GM12891 (cell line): Measurements from ENCODE around the gene SPDYE2B.
"Not testable (repeated sequence)": the region's sequence is repeated elsewhere in the genome, so short reads cannot be mapped to it uniquely, and the experiment has no call there.

ENCODE experiments used
- PAX5 ChIP-seq: IDR thresholded peaks from 2 replicates; pipeline ENCODE4 v1.6.1; 2011; ENCODE audit warnings: low read length, moderate library complexity, mild to moderate bottlenecking; ENCODE audit not compliant: insufficient read depth, severe bottlenecking
- POLR2A ChIP-seq: IDR thresholded peaks from 2 replicates; pipeline ENCODE4 v1.6.1; 2011; ENCODE audit warnings: low read depth, low read length, control low read depth
- POLR2AphosphoS5 ChIP-seq: IDR thresholded peaks from 2 replicates; pipeline ENCODE4 v1.6.1; 2011; ENCODE audit warnings: low read depth, low read length, control low read depth
- POU2F2 ChIP-seq: IDR thresholded peaks from 2 replicates; pipeline ENCODE4 v1.6.1; 2011; ENCODE audit warnings: low read depth, mild to moderate bottlenecking, control low read depth, low read length, moderate library complexity
- SPI1 ChIP-seq: IDR thresholded peaks from 2 replicates; pipeline ENCODE4 v1.6.1; 2011; ENCODE audit warnings: low read depth, low read length, control low read depth
- TAF1 ChIP-seq: IDR thresholded peaks from 2 replicates; pipeline ENCODE4 v1.6.1; 2011; ENCODE audit warnings: low read depth, low read length, control low read depth

DNA sequence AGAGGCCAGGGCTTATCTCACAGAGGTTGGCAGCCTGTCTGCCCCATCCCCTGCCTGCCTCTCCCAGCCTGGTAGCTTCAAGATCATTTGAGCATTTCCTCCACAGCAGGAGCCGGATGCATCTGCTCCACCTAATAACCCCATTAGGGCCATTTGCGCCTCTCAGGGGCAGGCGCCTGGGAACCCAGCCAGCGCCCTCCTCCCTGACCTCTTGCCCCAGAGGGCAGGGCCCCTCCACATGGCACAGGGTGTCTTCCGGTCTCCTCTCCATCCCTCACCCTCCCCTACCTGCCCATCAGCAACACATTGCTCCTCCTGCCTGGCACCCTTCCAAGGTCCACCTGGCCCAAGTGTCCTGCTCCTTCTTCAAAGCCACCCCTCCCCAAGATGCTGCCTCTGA lies 14.8 kb upstream of the SPDYE2B start:
- not testable (repeated sequence) for TF ChIP-seq POLR2A, POLR2AphosphoS5, TAF1, PAX5, SPI1, POU2F2
